ENCODE results near the gene SLC4A7. TPM values are rescaled to one million over a fixed set of nuclear protein-coding genes. Genes with fewer than 3 reads are reported as not detected.

Gene SLC4A7
- total RNA-seq, 1 experiment from 2014 or later: 90.8 TPM

DNA sequence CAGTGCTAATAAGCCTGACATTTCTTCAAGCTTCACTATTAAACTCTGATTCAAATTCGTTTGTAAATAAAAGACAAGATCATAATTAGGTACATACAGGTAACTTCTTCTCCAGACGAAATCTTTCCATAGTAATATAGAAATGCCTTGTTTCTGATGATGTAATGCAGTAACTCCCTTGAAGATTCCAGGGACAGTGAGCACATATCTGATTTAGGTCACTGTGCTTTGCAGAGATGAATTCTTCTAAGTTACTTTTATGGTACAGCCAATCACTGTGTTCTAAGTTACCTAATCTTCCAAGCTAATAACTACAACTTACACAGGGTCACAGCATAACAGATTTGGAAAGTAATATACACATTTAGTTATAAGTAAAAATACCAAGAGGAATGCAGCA is 27.6 kb downstream of the SLC4A7 start:
- H3K27me3 Mint-ChIP-seq (ENCODE audit: low read depth): no peaks in the 10 kb centered on the region
- H3K9me3 Mint-ChIP-seq: no peaks in the 10 kb centered on the region
- TF ChIP-seq, protein P1, sequence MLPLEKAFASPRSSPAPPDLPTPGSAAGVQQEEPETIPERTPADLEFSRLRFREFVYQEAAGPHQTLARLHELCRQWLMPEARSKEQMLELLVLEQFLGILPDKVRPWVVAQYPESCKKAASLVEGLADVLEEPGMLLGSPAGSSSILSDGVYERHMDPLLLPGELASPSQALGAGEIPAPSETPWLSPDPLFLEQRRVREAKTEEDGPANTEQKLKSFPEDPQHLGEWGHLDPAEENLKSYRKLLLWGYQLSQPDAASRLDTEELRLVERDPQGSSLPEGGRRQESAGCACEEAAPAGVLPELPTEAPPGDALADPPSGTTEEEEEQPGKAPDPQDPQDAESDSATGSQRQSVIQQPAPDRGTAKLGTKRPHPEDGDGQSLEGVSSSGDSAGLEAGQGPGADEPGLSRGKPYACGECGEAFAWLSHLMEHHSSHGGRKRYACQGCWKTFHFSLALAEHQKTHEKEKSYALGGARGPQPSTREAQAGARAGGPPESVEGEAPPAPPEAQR (CRISPR knock-in tag; IDR thresholded peaks at IDR 0.05): no peak
- TF ChIP-seq ZBTB21 (CRISPR knock-in tag; IDR thresholded peaks at IDR 0.05; ENCODE audit: borderline replicate concordance): no peak
- TF ChIP-seq, protein P2, sequence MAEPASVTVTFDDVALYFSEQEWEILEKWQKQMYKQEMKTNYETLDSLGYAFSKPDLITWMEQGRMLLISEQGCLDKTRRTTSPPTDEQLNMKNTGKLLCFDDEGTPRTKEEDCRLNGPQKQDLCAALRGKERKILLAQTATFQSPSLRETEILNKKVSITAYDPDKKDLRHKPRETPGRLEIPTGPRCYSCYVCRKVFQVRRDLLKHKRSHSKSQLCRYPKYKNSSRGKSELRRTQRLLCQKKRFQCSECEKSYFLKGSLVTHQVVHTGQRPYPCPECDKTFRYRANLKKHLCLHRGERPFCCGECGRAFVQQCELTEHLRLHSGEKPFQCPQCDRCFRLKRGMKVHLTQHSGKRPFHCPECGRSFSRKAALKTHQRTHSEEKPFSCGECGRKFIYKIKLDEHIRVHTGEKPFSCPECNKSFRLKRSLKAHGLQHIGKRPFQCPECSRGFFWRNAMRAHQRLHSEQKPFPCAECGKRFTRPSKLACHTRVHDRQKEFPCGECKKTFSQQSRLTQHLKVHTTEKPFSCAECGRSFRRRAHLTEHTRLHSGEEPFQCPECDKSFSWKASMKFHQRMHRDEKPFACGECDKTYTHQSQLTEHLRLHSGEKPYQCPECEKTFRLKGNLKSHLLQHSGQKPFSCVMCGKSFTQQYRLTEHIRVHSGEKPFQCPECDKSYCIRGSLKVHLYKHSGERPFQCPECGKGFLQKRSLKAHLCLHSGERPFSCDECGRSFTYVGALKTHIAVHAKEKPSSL (CRISPR knock-in tag; conservative IDR thresholded peaks at IDR 0.05): no peak
- TF ChIP-seq ESRRA (CRISPR knock-in tag; IDR thresholded peaks at IDR 0.05; ENCODE audit: borderline replicate concordance): no peak
- no peak for TF ChIP-seq ZNF263 (CRISPR knock-in tag; IDR thresholded peaks at IDR 0.05; ENCODE audit: low read depth)
- no peak for TF ChIP-seq NFATC4 (CRISPR knock-in tag; IDR thresholded peaks at IDR 0.05)
- TF ChIP-seq ZNF396 (CRISPR knock-in tag; IDR thresholded peaks at IDR 0.05; ENCODE audit: borderline replicate concordance): no peak
- TF ChIP-seq, protein P3, sequence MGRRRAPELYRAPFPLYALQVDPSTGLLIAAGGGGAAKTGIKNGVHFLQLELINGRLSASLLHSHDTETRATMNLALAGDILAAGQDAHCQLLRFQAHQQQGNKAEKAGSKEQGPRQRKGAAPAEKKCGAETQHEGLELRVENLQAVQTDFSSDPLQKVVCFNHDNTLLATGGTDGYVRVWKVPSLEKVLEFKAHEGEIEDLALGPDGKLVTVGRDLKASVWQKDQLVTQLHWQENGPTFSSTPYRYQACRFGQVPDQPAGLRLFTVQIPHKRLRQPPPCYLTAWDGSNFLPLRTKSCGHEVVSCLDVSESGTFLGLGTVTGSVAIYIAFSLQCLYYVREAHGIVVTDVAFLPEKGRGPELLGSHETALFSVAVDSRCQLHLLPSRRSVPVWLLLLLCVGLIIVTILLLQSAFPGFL (CRISPR knock-in tag; IDR thresholded peaks at IDR 0.05; ENCODE audit: borderline replicate concordance): no peak
- TF ChIP-seq ZNF416 (CRISPR knock-in tag; IDR thresholded peaks at IDR 0.05): no peak
- ChIA-PET CTCF (no interaction called here), POLR2A (no interaction called here)
- ATAC-seq (no peak), DNase-seq (ENCODE audit: low spot score) (no peak)
- H3K36me3 Mint-ChIP-seq: peaks cover 10% of the 10 kb centered on the region; the same call in 1 of the 2 replicates
- H3K4me3 Mint-ChIP-seq: no peak overlapping the region
- peak overlapping the region; percentile 47; the same call in 1 of the 2 replicates for H3K27ac Mint-ChIP-seq
- H3K4me1 Mint-ChIP-seq: peaks cover 51% of the 10 kb centered on the region

DNA sequence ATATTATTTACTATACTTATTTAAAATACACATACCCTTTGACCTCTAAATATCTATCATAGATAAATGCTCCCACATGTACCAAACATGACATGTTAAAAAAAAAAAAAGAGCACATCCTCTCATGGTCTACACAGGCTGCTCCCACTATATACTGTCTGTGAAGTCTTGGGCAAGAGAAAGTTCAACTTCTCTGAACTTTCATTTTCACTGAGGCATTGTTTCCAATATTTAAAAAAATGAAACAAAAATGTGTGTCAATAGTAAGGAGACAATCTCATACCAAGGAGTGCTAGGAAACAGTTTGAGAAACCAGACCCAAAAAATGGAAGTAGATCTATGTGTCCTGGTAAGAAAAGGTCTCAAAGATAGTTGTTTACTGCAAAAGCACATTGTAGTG is 29.3 kb downstream of the SLC4A7 start:
- no peaks in the 10 kb centered on the region for H3K36me3 Mint-ChIP-seq
- 0 out of 2 replicates have a peak overlapping the region, but pooled peaks have one; percentile 21 for H3K27ac Mint-ChIP-seq
- ChIA-PET POLR2A (no interaction called here), CTCF (no interaction called here)
- H3K27me3 Mint-ChIP-seq (ENCODE audit: low read depth): no peaks in the 10 kb centered on the region
- no peaks in the 10 kb centered on the region for H3K9me3 Mint-ChIP-seq
- ATAC-seq: no peak
- peaks cover 51% of the 10 kb centered on the region for H3K4me1 Mint-ChIP-seq
- no peak for DNase-seq (ENCODE audit: low spot score)
- no peak overlapping the region for H3K4me3 Mint-ChIP-seq
- TF ChIP-seq, protein P4, sequence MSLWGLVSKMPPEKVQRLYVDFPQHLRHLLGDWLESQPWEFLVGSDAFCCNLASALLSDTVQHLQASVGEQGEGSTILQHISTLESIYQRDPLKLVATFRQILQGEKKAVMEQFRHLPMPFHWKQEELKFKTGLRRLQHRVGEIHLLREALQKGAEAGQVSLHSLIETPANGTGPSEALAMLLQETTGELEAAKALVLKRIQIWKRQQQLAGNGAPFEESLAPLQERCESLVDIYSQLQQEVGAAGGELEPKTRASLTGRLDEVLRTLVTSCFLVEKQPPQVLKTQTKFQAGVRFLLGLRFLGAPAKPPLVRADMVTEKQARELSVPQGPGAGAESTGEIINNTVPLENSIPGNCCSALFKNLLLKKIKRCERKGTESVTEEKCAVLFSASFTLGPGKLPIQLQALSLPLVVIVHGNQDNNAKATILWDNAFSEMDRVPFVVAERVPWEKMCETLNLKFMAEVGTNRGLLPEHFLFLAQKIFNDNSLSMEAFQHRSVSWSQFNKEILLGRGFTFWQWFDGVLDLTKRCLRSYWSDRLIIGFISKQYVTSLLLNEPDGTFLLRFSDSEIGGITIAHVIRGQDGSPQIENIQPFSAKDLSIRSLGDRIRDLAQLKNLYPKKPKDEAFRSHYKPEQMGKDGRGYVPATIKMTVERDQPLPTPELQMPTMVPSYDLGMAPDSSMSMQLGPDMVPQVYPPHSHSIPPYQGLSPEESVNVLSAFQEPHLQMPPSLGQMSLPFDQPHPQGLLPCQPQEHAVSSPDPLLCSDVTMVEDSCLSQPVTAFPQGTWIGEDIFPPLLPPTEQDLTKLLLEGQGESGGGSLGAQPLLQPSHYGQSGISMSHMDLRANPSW (CRISPR knock-in tag; conservative IDR thresholded peaks at IDR 0.05; ENCODE audit: low read depth): no peak
- TF ChIP-seq PRRX2 (CRISPR knock-in tag; IDR thresholded peaks at IDR 0.05): no peak
- no peak for TF ChIP-seq ELF4 (CRISPR knock-in tag; IDR thresholded peaks at IDR 0.05; ENCODE audit: low read depth)
- no peak for TF ChIP-seq SP1 (CRISPR knock-in tag; conservative IDR thresholded peaks at IDR 0.05)
- TF ChIP-seq, protein P5, sequence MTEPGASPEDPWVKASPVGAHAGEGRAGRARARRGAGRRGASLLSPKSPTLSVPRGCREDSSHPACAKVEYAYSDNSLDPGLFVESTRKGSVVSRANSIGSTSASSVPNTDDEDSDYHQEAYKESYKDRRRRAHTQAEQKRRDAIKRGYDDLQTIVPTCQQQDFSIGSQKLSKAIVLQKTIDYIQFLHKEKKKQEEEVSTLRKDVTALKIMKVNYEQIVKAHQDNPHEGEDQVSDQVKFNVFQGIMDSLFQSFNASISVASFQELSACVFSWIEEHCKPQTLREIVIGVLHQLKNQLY (CRISPR knock-in tag; IDR thresholded peaks at IDR 0.05): no peak
- TF ChIP-seq CREM (CRISPR knock-in tag; IDR thresholded peaks at IDR 0.05): no peak
- TF ChIP-seq, protein P1 (CRISPR knock-in tag; IDR thresholded peaks at IDR 0.05): no peak
- no peak for TF ChIP-seq GRHL2 (CRISPR knock-in tag; IDR thresholded peaks at IDR 0.05; ENCODE audit: insufficient replicate concordance, severe bottlenecking)
- no peak for TF ChIP-seq HMGA2 (CRISPR knock-in tag; IDR thresholded peaks at IDR 0.05)
- TF ChIP-seq ETV6 (CRISPR knock-in tag; IDR thresholded peaks at IDR 0.05): no peak
- TF ChIP-seq, protein P6, sequence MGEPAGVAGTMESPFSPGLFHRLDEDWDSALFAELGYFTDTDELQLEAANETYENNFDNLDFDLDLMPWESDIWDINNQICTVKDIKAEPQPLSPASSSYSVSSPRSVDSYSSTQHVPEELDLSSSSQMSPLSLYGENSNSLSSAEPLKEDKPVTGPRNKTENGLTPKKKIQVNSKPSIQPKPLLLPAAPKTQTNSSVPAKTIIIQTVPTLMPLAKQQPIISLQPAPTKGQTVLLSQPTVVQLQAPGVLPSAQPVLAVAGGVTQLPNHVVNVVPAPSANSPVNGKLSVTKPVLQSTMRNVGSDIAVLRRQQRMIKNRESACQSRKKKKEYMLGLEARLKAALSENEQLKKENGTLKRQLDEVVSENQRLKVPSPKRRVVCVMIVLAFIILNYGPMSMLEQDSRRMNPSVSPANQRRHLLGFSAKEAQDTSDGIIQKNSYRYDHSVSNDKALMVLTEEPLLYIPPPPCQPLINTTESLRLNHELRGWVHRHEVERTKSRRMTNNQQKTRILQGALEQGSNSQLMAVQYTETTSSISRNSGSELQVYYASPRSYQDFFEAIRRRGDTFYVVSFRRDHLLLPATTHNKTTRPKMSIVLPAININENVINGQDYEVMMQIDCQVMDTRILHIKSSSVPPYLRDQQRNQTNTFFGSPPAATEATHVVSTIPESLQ (CRISPR knock-in tag; IDR thresholded peaks at IDR 0.05): no peak
- no peak for TF ChIP-seq ZNF396 (CRISPR knock-in tag; IDR thresholded peaks at IDR 0.05; ENCODE audit: borderline replicate concordance)
- no peak for TF ChIP-seq ZNF138 (CRISPR knock-in tag; conservative IDR thresholded peaks at IDR 0.05)

Data from WTC11 (cell line).